Thoracic aorta (tissue), 2 donors: ENCODE data around the gene HIP1R. TPM values are rescaled to one million over a fixed set of nuclear protein-coding genes. Genes with fewer than 3 reads are reported as not detected.
A peak's percentile ranks its signal among the peaks of the same experiment; 100 is the strongest.

Source experiments
- ATAC-seq: fragments of 150-250 bp; one replicate; pipeline ENCODE4 v1.8.0; 2017; ENCODE audit warnings: low read depth; ENCODE audit not compliant: insufficient number of reproducible peaks, low FRiP score
- DNase-seq: peaks from one replicate; pipeline ENCODE4 v3.0.0-alpha.2; 2020; ENCODE audit warnings: low spot score
- H3K27ac ChIP-seq, 2 donors: fragments of 200-600 bp; sonication (generic); 1 replicate in 1 of 2; 2 replicates in 1 of 2; pipeline ENCODE4 v1.5.1; 2016; ENCODE audit warnings: mild to moderate bottlenecking in 2 of 2, moderate library complexity in 2 of 2
- H3K27me3 ChIP-seq: fragments of 200-600 bp; sonication (generic); replicated peaks from 2 replicates; pipeline ENCODE4 v1.6.0; 2016; ENCODE audit warnings: mild to moderate bottlenecking; ENCODE audit not compliant: insufficient read depth
- H3K36me3 ChIP-seq: fragments of 200-600 bp; sonication (generic); one replicate; pipeline ENCODE4 v1.5.1; 2016
- H3K4me1 ChIP-seq, 2 donors: fragments of 200-600 bp; sonication (generic); 1 replicate in 1 of 2; 2 replicates in 1 of 2; pipeline versions ENCODE4 v1.5.1 to v1.6.0; 2016; ENCODE audit warnings: low read depth in 2 of 2, mild to moderate bottlenecking in 1 of 2; ENCODE audit not compliant: control insufficient read depth in 1 of 2
- H3K4me3 ChIP-seq: fragments of 200-600 bp; sonication (generic); 2 replicates; pipeline ENCODE4 v1.5.1; 2016; ENCODE audit warnings: mild to moderate bottlenecking
- H3K9me3 ChIP-seq: fragments of 200-600 bp; sonication (generic); 2 replicates; pipeline ENCODE4 v1.5.1; 2016
- CTCF ChIP-seq: fragments of 200-600 bp; sonication (generic); IDR thresholded peaks from one replicate; pipeline ENCODE4 v1.5.1; 2019; ENCODE audit warnings: antibody characterized with exemption
- total RNA-seq, 2 donors: library from RNA; depleted of rRNA; stranded (reverse); fragments of >200 nt; gene quantifications; one replicate each; pipeline versions ENCODE4 v1.1.0 to v1.2.3, GENCODE V29; 2016

HIP1R gene
- 100 to 1,000 TPM; 109 to 131 TPM for total RNA-seq

- peak within 1 kb of the TSS; percentile 65 to 75 for H3K27ac ChIP-seq
- no peaks in the 10 kb centered on the region for H3K36me3 ChIP-seq
- no peaks in the 10 kb centered on the region for H3K9me3 ChIP-seq
- no peaks in the 10 kb centered on the region for H3K27me3 ChIP-seq
- peaks cover 0 to 24% of the 10 kb centered on the region in 2 donors for H3K4me1 ChIP-seq
- peak within 1 kb of the TSS; percentile 88 for H3K4me3 ChIP-seq
- ATAC-seq (no peak), DNase-seq (no peak)
- TF ChIP-seq CTCF: no peak
Measured at GRCh38 chr12:122834921-122835749, at the start of gene HIP1R. TSS of gene HIP1R (plus strand) at chr12:122835457. CDS start at chr12:122835551, 94 bp downstream.

GRCh38 chr12:122785503-122785902 lies 49.8 kb upstream of the HIP1R start:
- Histone ChIP-seq H3K4me3 (no peak overlapping the region), H3K27ac (no peak overlapping the region), H3K4me1 (no peaks in the 10 kb centered on the region), H3K9me3 (no peaks in the 10 kb centered on the region), H3K36me3 (no peaks in the 10 kb centered on the region), H3K27me3 (no peaks in the 10 kb centered on the region)
- ATAC-seq: no peak
- DNase-seq: no peak
- TF ChIP-seq CTCF: no peak

- no peak overlapping the region for H3K4me3 ChIP-seq
- no peaks in the 10 kb centered on the region for H3K4me1 ChIP-seq
- TF ChIP-seq CTCF: no peak
- no peak for DNase-seq
- no peak overlapping the region for H3K27ac ChIP-seq
- H3K36me3 ChIP-seq: no peaks in the 10 kb centered on the region
- no peaks in the 10 kb centered on the region for H3K27me3 ChIP-seq
- H3K9me3 ChIP-seq: no peaks in the 10 kb centered on the region
- ATAC-seq: no peak
Measured at GRCh38 chr12:122788387-122788786, 46.9 kb upstream of the HIP1R start.

- DNase-seq (no peak), ATAC-seq (no peak)
- no peaks in the 10 kb centered on the region for H3K4me1 ChIP-seq
- no peaks in the 10 kb centered on the region for H3K36me3 ChIP-seq
- H3K4me3 ChIP-seq: no peak overlapping the region
- TF ChIP-seq CTCF: no peak
- H3K27ac ChIP-seq: no peak overlapping the region
- no peaks in the 10 kb centered on the region for H3K27me3 ChIP-seq
- H3K9me3 ChIP-seq: no peaks in the 10 kb centered on the region
Measured at GRCh38 chr12:122789637-122790036, 45.6 kb upstream of the HIP1R start.

- no peaks in the 10 kb centered on the region for H3K27me3 ChIP-seq
- H3K27ac ChIP-seq: no peak overlapping the region
- no peak for ATAC-seq
- no peak for TF ChIP-seq CTCF
- no peak for DNase-seq
- H3K9me3 ChIP-seq: no peaks in the 10 kb centered on the region
- H3K4me3 ChIP-seq: no peak overlapping the region
- H3K36me3 ChIP-seq: no peaks in the 10 kb centered on the region
- no peaks in the 10 kb centered on the region for H3K4me1 ChIP-seq
Measured at GRCh38 chr12:122790393-122791075, 44.7 kb upstream of the HIP1R start.
